Motor neuron (in vitro differentiated cells): ENCODE measurements around the gene ZNF410. TPM values are rescaled to one million over a fixed set of nuclear protein-coding genes. Genes with fewer than 3 reads are reported as not detected.

Experiments used
- total RNA-seq, 8 experiments: library from RNA; unstranded; fragments of 300-600 nt; gene quantifications; 2 replicates each; pipeline versions ENCODE4 v1.2.3 to v1.2.4, GENCODE V29; 2022

The ZNF410 gene
- total RNA-seq, 8 experiments from 2014 or later: 32.8 to 63.6 (median 41.4) TPM

Other genes starting within 250 kb of the ZNF410 start
- gene DNAL1, start 241.9 kb upstream of the ZNF410 start, total RNA-seq: 10 to 100 TPM in 7 of 8 experiments, 1 to 10 TPM in 1; 9.7 to 32.1 (median 12.2) TPM
- 100 to 1,000 TPM in 1 of 8 experiments, 10 to 100 TPM in 7; 16.7 to 102 (median 50.9) TPM for gene PNMA1, start 172.5 kb upstream of the ZNF410 start, total RNA-seq
- 10 to 100 TPM in 4 of 8 experiments, 1 to 10 TPM in 4; 6.2 to 26.9 (median 13.0) TPM for gene PTGR2, start 35.0 kb upstream of the ZNF410 start, total RNA-seq
- gene FAM161B, start 63.2 kb downstream of the ZNF410 start, total RNA-seq: 10 to 100 TPM in 4 of 8 experiments, 1 to 10 TPM in 4; 3.5 to 17.6 (median 9.4) TPM
- gene COQ6, start 63.4 kb downstream of the ZNF410 start, total RNA-seq: 10 to 100 TPM; 13.1 to 29.4 (median 19.1) TPM
- gene ENTPD5, start 132.4 kb downstream of the ZNF410 start, total RNA-seq: 10 to 100 TPM in 4 of 8 experiments, 1 to 10 TPM in 4; 5.1 to 32.0 (median 9.5) TPM
- gene BBOF1, start 132.5 kb downstream of the ZNF410 start, total RNA-seq: 10 to 100 TPM in 4 of 8 experiments, 1 to 10 TPM in 4; 4.0 to 38.2 (median 9.8) TPM
- gene ALDH6A1, start 197.6 kb downstream of the ZNF410 start, total RNA-seq: 10 to 100 TPM in 4 of 8 experiments, 1 to 10 TPM in 4; 7.6 to 28.2 (median 9.6) TPM
- gene LIN52, start 198.1 kb downstream of the ZNF410 start, total RNA-seq: 10 to 100 TPM in 5 of 8 experiments, 1 to 10 TPM in 3; 7.2 to 19.2 (median 10.5) TPM